GM19372 (cell line): Measurements from ENCODE around the gene PPP1CC.

Source experiments
- ATAC-seq: cut with Tn5 transposase; IDR thresholded peaks from one replicate; pipeline ENCODE4 v1.9.1; 2021; ENCODE audit warnings: mild to moderate bottlenecking, low read depth, moderate library complexity; ENCODE audit not compliant: unreplicated experiment

The PPP1CC gene

DNA sequence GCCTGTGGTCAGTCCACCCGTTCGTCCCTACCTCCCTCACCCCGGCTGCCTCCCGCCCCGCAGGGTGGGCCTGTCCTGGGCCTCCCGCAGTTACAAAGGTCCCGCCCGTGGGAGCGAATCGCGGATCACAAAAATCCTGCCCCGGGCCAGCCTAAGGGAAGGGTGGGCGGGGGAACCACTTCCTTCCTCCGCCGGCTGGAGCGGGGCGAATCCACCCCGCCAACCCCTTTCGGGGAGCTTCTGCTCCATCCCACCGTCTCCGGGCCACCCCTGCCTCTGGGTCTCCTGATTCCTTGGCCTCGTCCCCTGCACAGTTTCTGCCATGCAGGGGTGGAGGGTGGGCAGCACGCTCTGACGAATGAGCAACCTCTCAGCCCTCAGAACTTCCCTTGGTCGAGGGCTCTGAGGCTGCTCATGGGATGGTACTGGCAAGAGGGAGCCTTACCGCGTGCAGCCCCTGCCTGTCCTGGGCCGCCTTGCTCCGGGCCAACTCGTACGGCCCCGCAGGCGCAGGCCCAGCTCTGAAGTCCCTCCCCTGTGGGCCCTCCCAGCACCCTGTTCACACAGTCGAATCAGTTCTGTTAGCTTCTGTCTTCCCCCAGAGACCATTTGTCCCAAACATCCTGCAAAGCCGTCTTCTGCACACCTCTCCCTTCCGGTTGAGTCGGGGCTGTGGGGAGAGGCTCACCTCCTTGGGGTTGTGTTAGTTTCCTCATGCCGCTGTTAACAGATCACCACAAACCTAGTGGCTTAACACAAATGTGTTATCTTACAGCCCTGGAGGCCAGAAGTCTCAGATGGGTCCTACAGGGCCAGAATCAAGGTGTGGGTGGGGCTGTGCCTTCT is 53.2 kb downstream of the PPP1CC start:
- peak; percentile 51 for ATAC-seq

DNA sequence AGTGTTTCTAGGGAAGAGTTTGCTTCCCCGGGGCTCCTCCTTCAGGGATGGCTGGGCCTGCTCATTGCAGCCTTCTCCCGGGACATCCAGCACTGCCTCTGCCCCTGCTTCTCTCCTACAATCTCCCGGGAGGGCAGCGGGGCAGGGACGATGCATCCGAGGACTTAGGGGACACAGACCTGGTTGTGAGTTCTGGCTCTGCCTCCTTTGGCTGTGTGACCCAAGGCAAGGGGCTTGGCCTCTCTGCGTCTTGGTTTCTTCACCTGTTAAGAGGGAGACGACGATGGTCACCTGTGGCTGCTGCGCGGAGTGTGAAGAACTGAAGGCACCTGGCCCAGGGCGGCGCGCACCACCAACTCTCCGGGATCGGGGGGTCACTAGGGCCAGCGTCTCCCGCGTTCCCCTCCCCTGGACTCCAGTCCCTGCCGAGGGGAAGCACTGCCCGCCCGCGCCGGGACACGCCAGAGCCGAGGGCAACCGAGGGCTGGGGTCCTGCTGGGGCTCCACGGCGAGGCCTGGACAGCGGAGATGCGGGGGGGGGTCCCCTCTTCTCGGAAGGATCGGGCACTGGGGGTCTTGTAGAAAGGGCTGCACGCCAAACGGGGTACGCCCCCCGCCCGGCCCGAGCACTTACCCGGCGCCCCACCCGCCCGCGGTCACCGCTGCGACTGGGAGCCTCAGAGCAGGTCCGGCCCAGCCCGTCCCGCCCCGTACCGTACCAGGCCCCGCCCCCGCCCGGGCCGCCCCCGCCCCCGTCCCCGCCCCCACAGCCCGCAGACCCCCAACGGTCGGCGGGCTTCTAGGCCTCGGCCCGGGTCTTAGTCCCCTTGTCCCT is 54.0 kb downstream of the PPP1CC start, which contains the start of gene HVCN1:
HVCN1 (minus strand) TSS at position 670 of the 835 bp plus-strand sequence. CDS start 5,870 bp downstream, outside the sequence.
- peak; percentile 25 for ATAC-seq

DNA sequence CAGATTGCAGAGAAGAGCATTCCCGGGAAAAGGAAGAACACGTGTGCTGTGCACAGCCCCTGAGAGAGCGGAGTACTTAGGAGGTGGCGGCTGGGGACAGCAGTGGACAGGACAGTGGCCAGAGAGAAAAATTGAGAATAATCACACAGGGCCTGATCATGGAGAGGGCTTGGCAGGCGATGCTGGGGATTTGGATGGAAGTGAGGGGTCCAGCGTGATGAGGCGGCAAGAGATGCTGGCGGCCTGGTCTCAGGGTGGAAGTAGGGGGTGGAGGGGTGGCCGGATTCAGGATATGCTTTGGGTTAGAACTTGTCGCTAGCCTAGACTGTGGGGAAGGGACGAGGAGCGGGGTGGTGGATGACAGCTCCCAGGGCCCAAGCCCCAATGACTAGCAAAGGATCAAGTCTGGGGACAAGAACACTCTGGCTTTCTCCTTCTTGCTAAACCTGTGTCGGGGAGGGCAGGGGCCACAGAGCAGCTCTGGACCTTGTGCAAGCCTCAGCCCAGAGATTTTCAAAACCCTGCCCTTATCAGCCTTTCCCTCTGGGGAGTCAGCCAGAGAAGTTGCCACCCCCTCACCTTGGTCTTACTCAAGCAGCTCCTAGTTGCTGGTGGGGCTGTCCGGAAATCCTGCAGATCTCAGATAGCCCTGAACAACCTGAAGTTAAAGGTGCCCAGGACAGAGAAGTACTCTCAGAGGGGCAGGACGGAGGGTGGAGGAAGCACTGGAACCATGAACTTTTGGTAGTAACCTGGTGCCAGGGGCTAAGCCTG is 55.1 kb downstream of the PPP1CC start:
- ATAC-seq: no peak

DNA sequence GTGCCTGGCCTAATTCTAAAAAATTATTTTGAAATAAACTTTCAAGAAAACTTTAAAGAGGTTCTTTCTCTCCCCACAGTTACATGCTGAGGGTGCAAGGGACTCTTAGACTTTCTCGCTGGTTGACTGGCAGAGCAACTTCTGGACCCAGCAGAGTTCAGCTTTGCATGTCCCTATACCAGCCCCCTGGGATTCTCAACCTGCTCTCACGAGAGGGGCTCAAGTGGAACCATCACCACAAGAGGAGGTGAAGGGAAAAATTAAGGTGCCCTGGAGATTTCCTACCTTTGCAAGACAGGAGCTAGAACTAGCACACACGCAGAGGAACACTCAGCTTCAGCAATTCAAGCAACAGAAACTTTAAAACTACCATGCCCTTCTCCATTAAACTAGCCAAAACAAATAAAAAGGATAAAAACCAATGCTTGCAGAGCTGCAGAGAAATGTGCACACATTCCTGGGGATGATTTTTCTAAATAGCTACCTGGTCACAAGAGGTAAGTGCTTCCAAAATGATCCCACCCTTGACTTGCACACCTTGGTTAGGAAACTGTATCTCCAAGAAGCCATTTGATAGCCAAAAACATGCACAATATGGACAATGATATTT is 56.3 kb downstream of the PPP1CC start:
- ATAC-seq: no peak

DNA sequence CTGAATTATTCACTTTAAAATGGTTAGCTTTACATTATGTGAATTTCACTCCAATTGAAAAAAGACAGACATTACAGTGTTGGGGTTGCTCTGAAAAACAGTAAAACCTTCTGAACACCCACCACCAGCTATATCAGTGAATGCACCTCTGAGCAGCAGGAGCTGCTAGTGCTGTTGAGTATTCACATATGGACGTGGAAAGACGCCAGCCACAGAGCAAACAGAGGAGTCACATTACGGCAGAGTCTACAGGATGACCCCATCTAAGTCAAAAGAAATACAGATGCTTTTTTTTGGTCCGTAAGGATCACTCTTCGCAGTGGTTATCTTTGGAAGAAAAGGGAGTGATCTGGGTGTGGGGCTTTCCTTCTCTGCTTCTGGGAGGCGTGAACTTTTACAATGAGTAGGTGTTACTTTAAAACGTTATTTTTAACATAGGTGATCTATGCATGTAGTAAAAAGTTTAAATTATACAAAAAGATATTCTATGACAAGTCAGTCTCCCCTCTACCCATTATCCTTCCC is 58.3 kb downstream of the PPP1CC start:
- no peak for ATAC-seq

DNA sequence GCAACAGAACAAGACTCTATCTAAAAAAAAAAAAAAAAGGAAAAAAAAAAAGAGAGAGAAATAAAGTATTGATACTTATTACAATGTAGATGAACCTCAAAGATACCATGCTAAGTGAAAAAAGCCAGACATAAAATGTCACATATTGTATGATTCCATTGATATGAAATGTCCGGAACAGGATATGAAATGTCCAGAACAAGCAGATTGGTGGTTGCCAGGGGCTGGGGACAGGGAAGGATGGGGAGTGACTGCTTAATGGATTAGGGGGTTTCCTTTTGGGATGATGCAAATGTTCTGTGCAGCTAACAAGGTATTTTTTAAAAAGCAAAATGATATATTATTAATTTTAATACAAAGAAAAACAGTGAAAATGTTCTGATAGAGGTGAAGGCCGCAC is 58.8 kb downstream of the PPP1CC start:
- ATAC-seq: no peak

DNA sequence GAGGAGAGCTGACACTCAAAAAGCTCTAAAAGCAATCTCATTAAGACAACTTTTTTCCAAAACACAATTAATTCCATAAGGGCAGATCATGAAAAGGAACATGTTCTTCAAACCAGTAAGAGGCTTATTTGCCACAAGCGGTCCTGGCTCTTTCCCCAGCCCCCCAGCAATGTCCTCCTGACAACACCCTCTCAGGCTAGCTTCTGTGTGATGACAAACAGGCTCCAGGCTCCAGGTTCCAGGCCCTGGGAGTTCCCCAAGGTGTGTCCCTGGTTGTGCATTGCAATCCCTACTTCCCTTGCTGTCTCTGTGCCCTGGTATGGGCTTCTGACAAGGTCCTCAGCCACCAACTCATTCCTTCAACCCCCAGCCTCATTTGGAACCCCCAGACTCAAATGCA is 62.7 kb downstream of the PPP1CC start:
- no peak for ATAC-seq

DNA sequence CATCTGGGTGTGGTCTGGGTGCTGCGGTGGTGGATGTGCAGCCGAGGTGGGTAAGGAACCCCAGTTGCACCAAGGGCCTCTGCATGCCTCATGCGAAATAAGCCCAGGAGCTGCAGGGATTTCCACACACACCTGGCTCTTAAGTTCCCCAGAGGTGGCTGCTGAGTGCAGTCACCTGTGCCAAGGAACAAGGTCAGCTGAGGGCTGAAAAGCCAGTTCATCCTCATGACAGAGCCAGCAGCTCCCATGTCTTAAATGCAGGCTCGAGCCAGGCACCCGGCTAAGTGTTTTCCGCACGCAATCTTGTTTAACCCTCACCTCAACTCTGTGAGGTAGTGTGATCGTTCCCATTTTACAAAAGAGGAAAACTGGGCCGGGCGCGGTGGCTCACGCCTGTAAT is 63.5 kb downstream of the PPP1CC start:
- no peak for ATAC-seq

DNA sequence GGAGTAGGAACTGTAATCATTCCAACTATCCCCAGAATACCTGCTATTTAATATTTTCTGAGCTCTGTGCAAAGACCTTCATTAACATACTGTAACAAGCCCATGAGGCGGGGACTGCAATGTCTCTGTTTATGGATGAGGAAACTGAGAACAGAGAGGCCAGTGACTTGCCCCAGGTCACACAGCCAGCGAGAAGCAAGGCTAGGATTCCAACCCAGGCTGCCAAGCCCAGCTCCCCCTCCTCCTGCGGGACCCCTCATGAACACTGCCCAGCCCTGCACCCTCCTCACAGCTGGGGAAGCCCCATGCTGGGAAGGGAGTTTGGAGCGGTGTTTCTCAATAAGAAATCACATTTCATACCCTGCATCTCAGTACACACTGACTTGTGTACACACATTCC is 64.7 kb downstream of the PPP1CC start:
- ATAC-seq: no peak

DNA sequence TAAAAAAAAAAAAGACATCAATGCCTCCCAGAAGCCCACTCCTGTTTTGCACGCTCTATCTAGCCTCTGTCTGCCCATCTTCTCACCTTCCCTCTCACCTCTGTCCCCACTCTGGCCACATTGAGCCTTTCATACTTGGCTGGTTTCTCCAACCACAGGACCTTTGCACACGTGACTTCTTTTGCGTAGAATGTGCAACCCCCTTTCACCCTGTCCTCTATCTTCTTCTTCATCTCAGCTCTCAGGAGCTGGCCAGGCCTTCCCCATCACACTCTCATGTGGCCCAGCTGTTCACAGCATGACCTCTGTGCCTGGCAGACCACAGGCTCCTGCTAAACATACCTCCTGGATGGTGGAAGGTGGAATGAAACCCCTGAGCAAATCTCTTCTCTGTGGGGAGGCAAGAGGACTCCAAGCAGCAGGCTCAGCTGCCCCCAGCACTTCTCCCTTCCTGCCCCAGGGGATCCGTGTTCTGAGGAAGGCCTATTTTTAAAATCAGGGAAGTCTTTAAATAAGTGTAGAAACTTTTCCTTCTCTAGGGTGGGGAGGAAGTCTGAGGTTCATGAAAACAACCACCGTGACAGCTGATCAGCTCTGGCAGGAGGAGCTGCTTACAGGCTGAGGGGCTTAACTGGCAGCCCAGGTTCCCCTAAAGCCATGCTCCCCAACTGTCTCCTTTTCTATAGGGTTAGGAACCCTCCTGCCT is 65.3 kb downstream of the PPP1CC start:
- peak; percentile 75 for ATAC-seq

DNA sequence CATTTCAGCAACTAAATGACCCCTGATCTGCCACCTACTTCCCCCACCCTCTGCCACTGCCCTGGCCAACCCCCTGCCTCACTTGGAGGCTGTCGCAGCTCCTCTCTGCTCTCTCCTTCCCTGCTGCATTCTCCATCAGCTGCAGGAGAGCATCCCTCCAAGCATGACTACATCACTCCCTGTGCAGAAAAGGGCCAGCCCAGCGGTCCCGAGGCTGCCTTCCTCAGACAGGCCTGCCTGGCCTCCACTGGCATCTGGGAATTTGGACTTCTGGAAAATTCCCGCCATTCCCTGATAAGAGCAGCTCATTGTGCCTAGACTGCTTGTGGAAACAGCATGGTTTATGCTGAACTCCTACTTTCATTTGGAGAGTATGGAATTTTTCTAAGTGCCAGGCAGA is 66.5 kb downstream of the PPP1CC start:
- no peak for ATAC-seq

DNA sequence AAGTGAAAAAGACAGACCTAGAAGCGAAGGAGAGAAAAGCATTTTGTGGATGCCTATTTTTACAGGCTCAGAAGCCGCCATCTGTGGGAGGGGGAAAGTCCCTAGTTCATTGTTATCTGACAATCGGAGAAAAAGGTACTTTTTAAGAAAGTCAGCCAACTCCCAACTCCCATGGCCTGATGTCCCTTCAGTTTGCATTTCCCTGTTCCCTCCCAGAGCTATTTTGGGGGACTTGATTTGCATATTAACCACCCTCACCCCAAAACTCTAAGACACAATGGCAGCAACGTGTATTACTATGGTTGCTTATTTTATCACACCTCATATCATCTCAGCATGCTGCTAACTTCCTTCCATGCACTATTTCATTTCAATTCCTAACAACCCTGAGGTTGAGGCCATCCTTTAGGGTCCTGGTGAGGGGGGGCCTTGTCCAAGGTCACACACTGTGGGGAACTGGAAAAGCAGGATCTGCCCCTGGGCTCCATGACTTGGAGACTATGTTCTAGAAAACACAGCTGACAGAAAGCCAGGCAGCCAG is 72.5 kb downstream of the PPP1CC start:
- no peak for ATAC-seq
